Sigmoid colon (tissue), 4 donors: ENCODE data around the gene WDR37.

Experiments
- EP300 ChIP-seq, 4 donors: sonication (generic); formaldehyde crosslinking; IDR thresholded peaks; one replicate each; pipeline ENCODE4 v1.6.1; 2017; ENCODE audit warnings: antibody characterized with exemption in 4 of 4
- POLR2A ChIP-seq, 2 donors: fragments of 450-650 bp; IDR thresholded peaks; one replicate each; pipeline ENCODE4 v1.6.1; 2016; ENCODE audit warnings: antibody characterized with exemption in 2 of 2, mild to moderate bottlenecking in 2 of 2, moderate library complexity in 2 of 2
- POLR2AphosphoS5 ChIP-seq, 4 donors: sonication (generic); formaldehyde crosslinking; IDR thresholded peaks; one replicate each; pipeline ENCODE4 v1.6.1; 2017; ENCODE audit warnings: antibody characterized with exemption in 4 of 4

DNA sequence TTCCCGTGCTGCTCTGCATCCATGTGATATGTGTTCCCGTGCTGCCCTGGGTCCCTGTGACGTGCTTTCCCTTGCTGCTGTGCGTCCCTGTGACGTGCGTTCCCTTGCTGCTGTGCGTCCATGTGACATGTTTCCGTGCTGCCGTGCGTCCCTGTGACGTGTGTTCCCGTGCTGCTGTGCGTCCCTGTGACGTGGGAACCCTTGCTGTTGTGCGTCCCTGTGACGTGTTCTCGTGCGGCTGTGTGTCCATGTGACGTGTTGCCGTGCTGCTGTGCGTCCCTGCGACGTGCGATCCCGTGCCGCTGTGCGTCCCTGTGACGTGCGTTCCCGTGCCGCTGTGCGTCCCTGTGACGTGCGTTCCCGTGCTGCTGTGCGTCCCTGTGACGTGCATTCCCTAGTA, 45.8 kb downstream of the WDR37 start:
- no peak for TF ChIP-seq EP300 (IDR thresholded peaks at IDR 0.05)
- TF ChIP-seq POLR2AphosphoS5 (IDR thresholded peaks at IDR 0.05) = no peak
- no peak for TF ChIP-seq POLR2A (IDR thresholded peaks at IDR 0.05)
